ENCODE results near the gene MYO5B. TPM values are rescaled to one million over a fixed set of nuclear protein-coding genes. Genes with fewer than 3 reads are reported as not detected.

The MYO5B gene
- total RNA-seq, 1 donor from 2014 or later, result 6.7 TPM

DNA sequence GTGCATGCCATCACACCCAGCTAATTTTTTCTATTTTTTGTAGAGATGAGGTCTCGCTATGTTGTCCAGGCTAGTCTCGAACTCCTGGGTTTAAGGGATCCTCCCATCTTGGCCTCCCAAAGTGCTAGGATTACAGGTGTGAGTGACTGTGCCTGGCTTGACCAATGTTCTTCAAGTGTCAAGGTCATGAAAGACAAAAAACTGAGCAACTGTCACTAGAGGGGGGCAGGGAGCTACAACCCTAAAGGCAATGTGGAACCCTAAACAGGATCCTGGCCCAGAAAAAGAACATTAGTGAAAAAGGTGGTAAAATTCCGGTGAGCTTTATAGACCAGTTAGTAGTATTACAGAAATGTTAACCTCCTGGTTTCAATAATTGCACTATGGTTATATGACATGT is 7.3 kb downstream of the MYO5B start:
- DNase-seq (ENCODE audit: low spot score), result no peak
- Histone ChIP-seq H3K27ac (no peak overlapping the region), H3F3A (ENCODE audit: low read depth) (no peaks in the 10 kb centered on the region), H3K4me1 (no peaks in the 10 kb centered on the region), H3K9ac (no peak overlapping the region), H4K20me1 (ENCODE audit: low read depth) (peaks cover 7% of the 10 kb centered on the region), H3K4me3 (no peak overlapping the region), H3K79me2 (ENCODE audit: low read depth) (no peaks in the 10 kb centered on the region), H3K4me2 (no peak overlapping the region), H2AFZ (replicated peaks) (no peak overlapping the region), H3K36me3 (no peaks in the 10 kb centered on the region), H3K9me3 (ENCODE audit: low read depth) (no peaks in the 10 kb centered on the region), H3K27me3 (peaks cover 40% of the 10 kb centered on the region)
- no peak for TF ChIP-seq EZH2phosphoT487 (IDR thresholded peaks at IDR 0.05)
- no peak for TF ChIP-seq EZH2 (IDR thresholded peaks at IDR 0.05)
- TF ChIP-seq, protein P1, sequence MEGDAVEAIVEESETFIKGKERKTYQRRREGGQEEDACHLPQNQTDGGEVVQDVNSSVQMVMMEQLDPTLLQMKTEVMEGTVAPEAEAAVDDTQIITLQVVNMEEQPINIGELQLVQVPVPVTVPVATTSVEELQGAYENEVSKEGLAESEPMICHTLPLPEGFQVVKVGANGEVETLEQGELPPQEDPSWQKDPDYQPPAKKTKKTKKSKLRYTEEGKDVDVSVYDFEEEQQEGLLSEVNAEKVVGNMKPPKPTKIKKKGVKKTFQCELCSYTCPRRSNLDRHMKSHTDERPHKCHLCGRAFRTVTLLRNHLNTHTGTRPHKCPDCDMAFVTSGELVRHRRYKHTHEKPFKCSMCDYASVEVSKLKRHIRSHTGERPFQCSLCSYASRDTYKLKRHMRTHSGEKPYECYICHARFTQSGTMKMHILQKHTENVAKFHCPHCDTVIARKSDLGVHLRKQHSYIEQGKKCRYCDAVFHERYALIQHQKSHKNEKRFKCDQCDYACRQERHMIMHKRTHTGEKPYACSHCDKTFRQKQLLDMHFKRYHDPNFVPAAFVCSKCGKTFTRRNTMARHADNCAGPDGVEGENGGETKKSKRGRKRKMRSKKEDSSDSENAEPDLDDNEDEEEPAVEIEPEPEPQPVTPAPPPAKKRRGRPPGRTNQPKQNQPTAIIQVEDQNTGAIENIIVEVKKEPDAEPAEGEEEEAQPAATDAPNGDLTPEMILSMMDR (IDR thresholded peaks at IDR 0.05), result no peak
- H3K27ac Mint-ChIP-seq, result no peak overlapping the region
- H3K4me1 Mint-ChIP-seq, result no peaks in the 10 kb centered on the region
- H3K9me3 Mint-ChIP-seq, result no peaks in the 10 kb centered on the region
- no peak overlapping the region for H3K4me3 Mint-ChIP-seq
- peaks cover 25% of the 10 kb centered on the region for H3K27me3 Mint-ChIP-seq (ENCODE audit: insufficient read depth, low read depth)
- no peaks in the 10 kb centered on the region for H3K36me3 Mint-ChIP-seq

DNA sequence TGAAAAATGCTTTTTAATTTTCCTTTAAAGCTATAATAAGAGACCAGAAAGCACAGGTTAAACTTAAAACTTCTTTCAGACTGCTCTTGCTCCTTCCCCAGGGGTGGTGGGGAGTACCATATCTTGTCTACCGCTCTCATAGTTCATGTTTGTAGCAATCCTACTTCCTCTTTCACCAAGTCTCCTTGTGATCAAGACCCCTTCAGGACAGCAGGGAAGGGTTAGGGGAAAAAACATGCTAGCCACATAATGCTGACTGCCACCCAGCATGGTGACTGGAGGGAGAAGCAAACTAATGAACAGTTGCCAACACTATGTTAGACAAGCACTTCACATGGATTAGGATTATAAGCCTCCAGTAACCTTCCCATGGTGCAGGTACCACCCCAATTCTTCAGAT is 8.6 kb downstream of the MYO5B start:
- Mint-ChIP-seq H3K4me1 (no peaks in the 10 kb centered on the region), H3K9me3 (no peaks in the 10 kb centered on the region), H3K27me3 (ENCODE audit: insufficient read depth, low read depth) (peaks cover 18% of the 10 kb centered on the region), H3K27ac (no peak overlapping the region), H3K36me3 (no peaks in the 10 kb centered on the region), H3K4me3 (no peak overlapping the region)
- Histone ChIP-seq H4K20me1 (ENCODE audit: low read depth) (no peaks in the 10 kb centered on the region), H3K36me3 (no peaks in the 10 kb centered on the region), H3K9me3 (ENCODE audit: low read depth) (no peaks in the 10 kb centered on the region), H3K4me2 (no peak overlapping the region), H3K4me3 (no peak overlapping the region), H3F3A (ENCODE audit: low read depth) (no peaks in the 10 kb centered on the region), H3K79me2 (ENCODE audit: low read depth) (no peaks in the 10 kb centered on the region), H2AFZ (replicated peaks) (no peak overlapping the region), H3K27me3 (peaks cover 27% of the 10 kb centered on the region), H3K9ac (no peak overlapping the region), H3K4me1 (no peaks in the 10 kb centered on the region), H3K27ac (no peak overlapping the region)
- no peak for DNase-seq (ENCODE audit: low spot score)
- TF ChIP-seq EZH2 (IDR thresholded peaks at IDR 0.05) (no peak), EZH2phosphoT487 (IDR thresholded peaks at IDR 0.05) (no peak)
- TF ChIP-seq, protein P1 (IDR thresholded peaks at IDR 0.05), result no peak

DNA sequence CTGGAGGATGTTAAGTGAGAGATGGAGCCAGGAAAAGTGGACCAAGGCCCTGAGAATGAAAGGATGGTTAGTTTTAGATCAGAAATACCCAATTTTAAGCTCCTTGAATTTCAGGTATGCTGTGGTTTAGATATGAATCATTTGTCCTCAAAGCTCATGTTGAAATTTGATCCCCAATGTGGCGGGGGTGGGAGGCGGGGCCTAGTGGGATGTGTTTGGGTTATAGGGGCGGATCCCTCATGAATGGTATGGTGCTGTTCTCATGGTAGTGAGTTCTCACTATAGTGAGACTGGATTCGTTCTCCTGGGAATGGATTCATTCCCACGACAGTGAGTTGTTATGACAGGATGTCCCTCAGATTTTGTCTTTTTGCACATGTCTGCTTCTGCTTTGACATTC is 11.4 kb downstream of the MYO5B start:
- Mint-ChIP-seq H3K27me3 (ENCODE audit: insufficient read depth, low read depth) (peaks cover 7% of the 10 kb centered on the region), H3K27ac (no peak overlapping the region), H3K4me1 (no peaks in the 10 kb centered on the region), H3K4me3 (no peak overlapping the region), H3K36me3 (no peaks in the 10 kb centered on the region), H3K9me3 (no peaks in the 10 kb centered on the region)
- Histone ChIP-seq H3K4me2 (no peak overlapping the region), H3K79me2 (ENCODE audit: low read depth) (no peaks in the 10 kb centered on the region), H3K27me3 (no peaks in the 10 kb centered on the region), H3K9ac (no peak overlapping the region), H3K36me3 (no peaks in the 10 kb centered on the region), H4K20me1 (ENCODE audit: low read depth) (no peaks in the 10 kb centered on the region), H3F3A (ENCODE audit: low read depth) (no peaks in the 10 kb centered on the region), H3K27ac (no peak overlapping the region), H3K9me3 (ENCODE audit: low read depth) (no peaks in the 10 kb centered on the region), H3K4me1 (peaks cover 4% of the 10 kb centered on the region), H2AFZ (replicated peaks) (no peak overlapping the region), H3K4me3 (no peak overlapping the region)
- no peak for TF ChIP-seq EZH2 (IDR thresholded peaks at IDR 0.05)
- TF ChIP-seq, protein P1 (IDR thresholded peaks at IDR 0.05), result no peak
- no peak for TF ChIP-seq EZH2phosphoT487 (IDR thresholded peaks at IDR 0.05)
- no peak for DNase-seq (ENCODE audit: low spot score)
